Activated CD4-positive, CD25-positive, alpha-beta regulatory T cell treated with anti-CD3 and anti-CD28 coated beads, Interleukin-2, amount 50 U/mL, for 16 hours (primary cell): ENCODE measurements around the gene VEGFB.

ENCODE experiments used
- DNase-seq: peaks from one replicate; pipeline ENCODE4 v3.0.0-alpha.2; 2020; ENCODE audit warnings: low read depth, low spot score

Gene VEGFB

DNA sequence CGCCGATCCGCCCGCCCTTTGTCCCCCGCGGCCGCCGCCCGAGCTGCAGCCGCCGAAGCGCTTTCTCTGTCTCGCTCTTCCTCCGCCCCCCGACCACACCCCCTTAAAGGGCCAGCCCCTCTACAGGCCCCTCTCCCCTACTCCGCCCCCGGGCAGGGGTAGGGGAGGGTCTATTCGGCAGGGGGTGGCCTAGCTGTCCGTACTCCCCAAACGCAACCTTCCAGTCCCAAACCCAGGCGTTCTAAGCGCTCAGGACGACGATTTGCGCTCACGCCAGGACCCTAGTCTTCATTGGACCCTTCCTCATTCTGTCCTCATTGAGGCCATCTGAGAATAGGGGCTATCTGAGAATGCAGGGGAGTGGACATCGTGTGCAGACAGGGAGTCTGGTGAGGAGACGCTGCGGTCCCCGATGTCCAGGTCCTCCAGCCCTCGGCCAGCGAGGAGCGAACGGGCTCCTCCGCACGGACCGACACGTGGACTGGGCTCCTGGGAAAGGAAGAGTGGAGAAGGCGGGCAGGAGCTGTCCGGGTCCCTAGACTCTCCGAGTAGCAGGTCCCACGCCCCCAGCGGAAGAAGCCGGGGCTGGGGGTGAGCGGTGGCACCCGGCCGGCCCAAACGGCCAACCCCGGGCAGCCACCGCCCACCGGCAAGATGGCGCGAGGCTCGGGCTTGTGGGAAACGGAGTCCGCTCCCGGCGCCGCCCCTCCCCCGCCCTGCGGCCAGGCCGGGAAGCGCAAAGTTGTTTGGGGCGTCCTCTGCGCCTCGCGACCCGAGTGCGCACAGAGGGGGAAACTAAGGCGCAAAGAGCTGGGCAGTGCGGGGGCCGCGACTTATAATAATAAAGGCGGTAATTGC, 12.7 kb downstream of the VEGFB start, which contains the start of gene PPP1R14B:
TSS of gene PPP1R14B (minus strand) at position 73 of the 858 bp plus-strand sequence. CDS start 270 bp downstream, outside the sequence.
- peak; percentile 50 for DNase-seq

DNA sequence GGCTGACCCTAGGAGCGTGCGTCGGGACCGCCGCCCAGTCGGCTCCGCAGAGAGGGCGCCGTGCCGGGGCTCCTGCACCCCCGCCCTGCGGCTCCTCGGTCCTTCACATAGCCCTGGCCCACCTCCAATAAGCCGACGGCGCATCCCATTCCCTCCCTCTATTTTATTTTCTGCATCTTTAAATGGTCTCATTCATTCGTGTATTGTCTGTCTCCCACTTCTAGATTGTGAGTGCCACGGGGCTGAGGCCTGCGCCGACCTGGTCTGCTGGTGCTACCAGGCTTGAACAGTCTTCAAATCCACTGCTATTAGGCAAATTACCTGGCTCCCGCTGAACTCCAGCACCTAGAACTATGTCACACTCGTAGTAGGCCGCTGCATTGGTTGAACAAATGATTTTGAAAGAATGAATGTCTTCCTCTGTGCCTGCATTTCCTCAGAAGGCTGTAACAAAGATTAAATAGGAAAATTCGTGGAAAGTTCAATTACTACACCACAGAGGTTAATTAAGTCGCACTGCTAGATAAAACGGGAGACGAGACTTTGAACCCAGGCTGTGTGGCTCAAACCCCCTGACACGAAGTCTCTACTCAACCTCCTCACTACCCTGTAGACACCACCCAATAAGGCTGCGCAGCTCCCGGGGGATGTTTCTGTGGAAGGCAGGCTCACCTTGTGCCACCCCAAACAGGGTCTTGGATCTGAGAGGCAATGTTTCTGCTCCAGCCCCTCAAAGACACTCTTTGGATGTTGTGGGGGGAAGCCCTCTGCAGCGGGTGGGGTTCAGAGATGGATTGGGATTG, 13.5 kb downstream of the VEGFB start:
- no peak for DNase-seq

DNA sequence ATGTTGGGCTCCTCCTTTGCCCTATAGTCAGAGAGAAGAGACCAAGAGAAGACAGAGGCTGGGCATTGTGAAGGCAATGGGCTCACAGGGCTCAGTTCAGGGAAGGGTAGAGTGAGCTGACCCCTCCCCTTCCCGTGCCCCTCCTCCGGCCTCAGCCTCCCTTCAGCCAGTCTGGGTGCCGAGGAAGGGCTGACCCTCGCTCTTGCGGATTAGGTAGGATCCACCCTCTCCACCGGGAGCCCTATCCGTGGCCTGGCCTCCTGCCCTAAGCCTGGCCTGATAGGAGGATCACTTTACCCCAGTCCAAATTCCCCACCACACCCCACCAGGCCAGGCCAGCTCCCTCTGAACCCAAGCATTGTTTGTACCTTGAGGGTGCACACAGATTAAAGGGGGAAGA, 14.2 kb downstream of the VEGFB start:
- no peak for DNase-seq

DNA sequence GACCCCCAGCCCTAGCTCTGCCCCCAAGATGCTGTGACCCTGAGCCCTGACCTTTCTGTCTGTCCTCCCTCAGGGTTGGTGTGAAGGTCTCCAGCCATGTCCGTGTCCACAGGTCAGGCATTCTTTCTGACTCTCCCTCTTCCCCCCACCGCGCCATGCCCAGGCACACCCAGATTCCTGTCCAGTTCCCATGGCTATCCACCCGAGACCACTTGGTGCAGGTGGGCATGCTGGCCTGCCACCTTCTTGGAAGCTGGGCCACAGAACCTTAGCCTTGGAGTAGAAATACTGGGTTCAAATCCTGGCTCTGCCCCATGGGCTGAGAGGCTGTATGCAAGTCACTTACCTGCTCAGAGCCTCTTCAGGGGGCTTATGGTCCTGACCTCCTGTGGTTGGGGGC, 14.7 kb downstream of the VEGFB start:
- DNase-seq = no peak

DNA sequence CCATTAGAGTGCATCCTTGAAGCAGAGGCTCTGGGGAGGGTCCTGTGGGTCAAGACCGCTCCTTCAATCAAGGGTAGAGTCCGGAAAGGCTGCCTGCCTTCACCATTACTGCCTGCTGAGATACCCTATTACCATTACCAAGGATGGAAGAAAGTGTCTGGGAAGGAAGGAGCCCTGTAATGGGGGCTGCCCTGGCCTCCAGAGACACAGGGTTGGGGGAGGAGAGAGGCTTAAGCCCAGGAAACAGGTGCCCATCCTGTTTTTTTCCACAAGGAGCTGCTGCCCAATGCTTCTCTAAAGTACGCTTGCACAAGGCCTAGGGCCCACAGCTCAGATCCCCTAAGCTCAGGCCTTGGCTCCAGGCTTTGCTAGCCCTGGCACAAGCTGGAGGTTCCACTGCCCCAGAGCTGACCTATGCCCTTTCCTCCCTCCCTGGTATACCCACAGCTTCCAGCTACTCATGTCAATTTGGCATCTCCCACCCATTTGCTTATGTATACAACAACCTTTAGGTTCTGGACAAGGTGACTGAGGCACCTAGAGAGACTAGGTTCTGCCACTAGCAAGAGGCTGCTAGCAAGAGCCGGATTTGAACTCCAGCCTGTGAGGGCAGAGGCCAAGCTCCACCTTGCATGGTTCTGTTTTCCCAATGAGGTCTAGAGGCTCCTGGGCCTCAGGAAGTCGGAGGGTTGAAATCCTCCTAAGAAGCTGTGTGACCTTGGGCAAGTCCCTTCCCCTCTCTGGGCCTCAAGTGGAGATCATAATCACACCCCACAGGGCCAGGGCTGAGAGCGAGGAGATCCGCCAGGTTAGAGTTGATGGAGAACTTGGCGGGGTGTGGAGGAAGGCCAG, 15.4 kb downstream of the VEGFB start:
- DNase-seq = no peak

DNA sequence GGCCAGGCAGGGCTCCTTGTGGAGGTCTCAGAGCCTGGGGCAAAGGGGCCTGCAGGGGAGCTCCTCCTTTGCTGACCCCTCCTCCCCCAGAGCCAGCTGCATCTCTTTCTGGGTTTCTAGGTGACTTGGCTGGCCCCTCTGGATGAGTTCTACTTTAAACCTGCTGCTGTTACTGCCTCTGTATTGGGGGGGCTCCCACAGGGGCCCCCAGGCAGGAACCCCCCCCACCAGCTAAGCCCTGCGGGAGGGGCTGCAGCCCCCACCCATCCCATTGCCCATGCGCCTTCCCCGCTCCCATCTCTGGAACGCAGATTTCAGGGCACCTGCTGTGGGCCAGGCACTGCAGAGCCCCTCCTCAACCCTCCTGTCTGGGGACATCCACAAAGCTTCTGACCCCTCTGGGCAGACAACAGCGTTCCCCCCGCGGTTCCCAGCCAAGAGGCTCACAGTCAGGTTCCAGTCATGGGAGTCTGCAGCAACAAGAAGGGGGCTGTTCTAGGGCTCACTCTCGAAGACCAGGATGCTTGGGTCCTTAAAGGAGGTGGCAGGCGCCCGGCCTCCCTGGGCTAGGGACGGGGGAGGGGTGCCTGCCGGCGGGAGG, 16.1 kb downstream of the VEGFB start:
- DNase-seq = no peak

DNA sequence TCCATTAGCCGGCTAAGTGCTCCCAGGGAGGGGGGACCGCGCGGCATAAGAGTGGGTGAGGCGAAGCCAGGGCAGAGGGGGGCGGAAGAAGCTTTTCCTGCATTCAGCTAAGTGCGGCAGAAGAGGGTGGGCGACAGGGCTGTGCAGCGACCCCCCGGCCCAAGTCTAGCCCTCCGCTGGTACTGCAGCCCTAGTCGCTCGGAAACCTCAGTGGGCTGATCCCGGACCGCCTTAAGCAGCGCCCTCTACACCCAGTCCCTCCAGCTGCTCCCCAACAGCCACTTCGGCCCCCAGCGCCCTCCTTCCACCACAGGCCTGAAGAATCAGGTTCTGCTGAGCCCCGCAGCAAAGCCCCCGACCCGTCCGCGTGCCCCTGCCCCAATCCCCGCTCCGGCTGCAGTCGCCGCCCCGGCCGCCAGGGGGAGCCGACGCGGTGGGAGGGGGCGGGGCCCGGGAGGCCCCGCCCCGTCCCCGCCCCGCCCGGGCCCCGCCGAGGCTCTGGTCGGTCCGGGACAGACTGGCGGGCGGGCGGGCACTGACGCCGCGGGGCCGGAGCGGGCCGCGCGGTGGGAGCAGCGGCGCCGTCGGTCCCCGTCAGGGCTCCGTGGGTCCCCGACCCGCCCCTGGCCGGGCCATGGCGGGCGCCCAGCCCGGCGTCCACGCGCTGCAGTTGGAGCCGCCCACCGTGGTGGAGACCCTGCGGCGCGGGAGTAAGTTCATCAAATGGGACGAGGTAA, 16.8 kb downstream of the VEGFB start, which contains the start of gene PLCB3:
TSS of gene PLCB3 (plus strand) at position 515 of the 737 bp plus-strand sequence. CDS start at position 635, 120 bp downstream.
- DNase-seq = peak; percentile 50

DNA sequence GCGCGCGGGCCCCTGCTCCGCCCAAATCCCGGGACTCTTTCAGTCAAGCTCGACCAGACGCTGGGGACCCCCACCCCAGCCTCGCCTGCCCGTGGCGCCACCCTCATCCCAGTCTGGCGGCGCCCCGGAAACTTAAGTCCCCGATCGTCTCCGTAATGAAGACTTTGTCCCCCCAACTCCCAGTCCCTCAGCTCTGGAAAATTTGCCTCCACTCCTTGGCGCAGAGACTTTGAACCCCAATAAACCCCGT, 17.3 kb downstream of the VEGFB start:
- DNase-seq = no peak

DNA sequence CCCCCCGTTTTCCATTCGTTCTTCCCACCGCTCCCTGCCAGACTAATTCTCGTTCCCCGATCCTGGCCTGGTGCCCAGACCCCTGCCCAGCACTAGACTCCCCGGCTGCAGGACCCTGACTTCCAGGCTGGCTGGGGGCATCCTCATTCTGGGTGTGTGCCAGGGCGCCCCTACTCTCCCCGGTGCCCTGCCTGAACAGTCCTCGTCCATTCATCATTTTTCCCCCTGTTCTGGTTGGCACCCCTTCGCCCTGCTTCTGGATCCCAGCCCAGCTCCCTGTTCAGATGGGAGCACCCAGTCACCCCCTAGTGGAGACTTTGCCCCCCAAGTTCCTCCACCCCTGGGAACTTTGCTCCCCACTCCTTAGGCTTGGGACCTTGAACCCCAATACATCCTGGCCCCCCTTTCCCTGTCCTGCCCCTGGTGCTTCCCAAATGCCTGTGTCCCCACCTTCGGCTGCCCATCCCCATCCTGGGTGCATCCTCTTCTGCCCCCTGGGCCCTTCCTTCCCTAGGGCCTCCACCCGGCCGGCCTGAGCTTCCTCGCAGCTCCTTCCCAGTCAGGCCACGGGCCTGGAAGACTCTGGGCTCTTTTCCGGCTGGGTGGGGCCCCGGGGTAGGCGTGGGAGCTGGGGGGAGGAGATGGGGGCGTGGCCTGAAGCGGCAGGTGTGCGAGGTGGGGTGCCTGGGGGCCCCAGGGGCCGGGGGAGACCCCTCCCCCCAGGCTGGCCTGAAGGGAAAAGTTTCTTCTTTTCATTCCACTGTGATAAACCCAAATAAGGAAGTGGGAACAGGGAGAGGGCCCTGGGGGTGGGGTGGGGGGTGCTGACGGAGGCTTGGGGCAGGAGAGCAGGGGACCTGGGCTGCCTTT, 17.9 kb downstream of the VEGFB start:
- no peak for DNase-seq

DNA sequence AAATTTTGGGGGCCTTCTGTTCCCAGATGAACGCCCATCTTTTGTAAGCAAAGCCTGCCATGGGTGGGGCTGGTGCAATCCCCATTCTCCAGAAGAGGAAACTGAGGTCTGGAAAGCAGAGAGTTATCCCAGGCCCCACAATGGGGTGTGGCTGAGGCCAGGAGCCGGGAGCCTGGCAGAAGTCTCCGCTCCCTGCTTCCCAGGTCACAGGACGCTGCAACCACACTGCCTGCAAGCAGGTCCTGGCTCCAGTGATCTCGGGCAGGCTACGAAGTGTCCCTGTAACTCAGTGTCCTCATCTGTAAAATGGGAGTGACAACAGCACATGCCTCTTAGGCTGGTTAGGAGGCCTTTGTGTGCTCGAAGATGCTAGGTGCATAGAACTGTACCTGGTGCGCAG, 18.7 kb downstream of the VEGFB start:
- DNase-seq = no peak

DNA sequence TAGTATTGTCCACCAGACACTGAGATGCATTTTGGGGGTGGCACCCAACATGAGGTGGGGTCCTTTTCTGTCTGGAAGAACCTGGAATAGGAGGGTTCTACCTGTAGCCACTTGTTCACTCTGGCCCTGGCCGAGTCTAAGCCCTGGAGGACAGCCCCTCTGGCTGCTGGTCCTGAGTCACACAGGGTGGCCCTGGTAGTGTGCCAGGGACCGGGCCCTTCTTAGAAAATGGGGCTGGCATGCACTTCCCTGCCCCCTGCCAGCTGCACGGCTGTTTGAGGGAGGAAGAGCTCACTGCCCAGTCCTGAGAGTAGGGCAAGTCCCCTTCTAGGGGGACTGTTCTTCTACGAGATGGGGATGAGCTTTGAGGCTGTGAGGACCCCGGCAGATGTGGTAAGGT, 19.1 kb downstream of the VEGFB start:
- DNase-seq = no peak

DNA sequence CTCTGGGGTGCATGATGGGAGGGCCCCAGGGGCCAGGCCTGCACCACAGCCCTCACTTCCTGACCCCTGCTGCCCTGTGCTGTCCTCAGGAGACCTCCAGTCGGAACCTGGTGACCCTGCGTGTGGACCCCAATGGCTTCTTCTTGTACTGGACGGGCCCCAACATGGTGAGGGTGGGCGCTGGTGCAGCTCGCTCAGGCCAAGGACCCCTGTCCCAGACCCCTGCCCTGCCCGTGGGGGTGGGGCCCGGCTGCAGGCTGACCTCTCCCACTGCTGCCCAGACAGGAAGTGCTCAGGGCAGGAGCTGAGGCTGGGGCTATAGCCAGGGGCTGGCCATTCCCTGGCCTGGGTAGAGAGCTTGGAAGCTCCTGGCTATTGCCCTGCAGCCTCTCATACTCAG, 19.9 kb downstream of the VEGFB start:
- no peak for DNase-seq

DNA sequence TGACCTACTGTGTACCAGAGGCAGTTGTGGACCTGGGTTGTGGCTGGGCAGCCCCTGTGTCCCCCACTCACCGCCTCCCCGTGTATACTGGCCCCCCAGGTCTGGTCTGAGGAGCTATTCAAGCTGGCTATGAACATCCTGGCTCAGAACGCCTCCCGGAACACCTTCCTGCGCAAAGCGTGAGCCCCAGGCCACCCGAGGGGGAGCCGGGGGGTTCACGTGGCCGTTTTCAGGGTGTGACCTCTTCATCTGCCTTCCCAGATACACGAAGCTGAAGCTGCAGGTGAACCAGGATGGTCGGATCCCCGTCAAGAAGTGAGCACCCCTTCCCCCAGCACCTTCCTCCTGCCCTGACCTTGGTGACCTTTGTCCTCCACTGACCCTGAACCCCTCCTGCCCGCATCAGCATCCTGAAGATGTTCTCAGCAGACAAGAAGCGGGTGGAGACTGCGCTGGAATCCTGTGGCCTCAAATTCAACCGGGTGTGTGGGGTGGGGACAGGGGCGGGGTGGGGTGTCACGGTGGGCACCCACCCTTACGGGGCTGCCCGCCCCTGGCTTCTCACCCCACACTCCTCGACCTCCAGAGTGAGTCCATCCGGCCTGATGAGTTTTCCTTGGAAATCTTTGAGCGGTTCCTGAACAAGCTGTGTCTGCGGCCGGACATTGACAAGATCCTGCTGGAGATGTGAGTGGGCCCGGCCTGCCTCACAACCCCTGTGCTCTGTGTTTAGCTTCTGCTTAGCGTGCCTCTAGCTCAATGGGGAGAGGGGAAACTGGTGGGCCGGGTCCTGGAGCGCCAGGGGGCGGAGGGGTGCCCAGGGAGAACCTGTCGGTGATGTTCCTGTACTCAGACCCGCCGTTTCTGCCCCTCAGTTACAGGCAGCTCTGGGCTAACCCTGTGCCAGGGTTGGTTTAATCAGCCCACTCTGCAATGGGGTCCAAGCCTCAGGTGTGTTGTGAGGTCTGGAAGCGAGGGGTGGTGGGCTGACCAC, 21.0 kb downstream of the VEGFB start:
- DNase-seq = no peak

DNA sequence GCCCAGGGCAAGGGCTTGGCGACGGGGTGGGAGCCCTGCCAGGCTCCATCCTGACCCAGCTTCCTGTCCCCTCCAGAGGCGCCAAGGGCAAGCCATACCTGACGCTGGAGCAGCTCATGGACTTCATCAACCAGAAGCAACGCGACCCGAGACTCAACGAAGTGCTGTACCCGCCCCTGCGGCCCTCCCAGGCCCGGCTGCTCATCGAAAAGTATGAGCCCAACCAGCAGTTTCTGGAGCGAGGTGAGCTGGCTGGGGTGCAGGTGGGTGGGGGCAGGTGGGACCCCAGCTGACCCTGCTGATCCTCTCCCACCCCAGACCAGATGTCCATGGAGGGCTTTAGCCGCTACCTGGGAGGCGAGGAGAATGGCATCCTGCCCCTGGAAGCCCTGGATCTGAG, 21.9 kb downstream of the VEGFB start:
- DNase-seq = no peak

DNA sequence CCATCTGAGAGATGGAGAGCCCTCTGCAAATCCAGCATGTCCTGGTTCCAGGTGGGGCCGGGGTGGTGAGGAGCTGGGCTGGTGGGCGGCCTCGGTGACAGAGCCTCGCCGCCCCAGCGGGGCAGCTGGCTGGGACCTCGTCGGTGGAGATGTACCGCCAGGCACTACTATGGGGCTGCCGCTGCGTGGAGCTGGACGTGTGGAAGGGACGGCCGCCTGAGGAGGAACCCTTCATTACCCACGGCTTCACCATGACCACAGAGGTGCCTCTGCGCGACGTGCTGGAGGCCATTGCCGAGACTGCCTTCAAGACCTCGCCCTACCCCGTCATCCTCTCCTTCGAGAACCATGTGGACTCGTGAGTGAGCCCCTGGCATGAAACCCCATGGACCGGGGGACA, 24.0 kb downstream of the VEGFB start:
- no peak for DNase-seq

DNA sequence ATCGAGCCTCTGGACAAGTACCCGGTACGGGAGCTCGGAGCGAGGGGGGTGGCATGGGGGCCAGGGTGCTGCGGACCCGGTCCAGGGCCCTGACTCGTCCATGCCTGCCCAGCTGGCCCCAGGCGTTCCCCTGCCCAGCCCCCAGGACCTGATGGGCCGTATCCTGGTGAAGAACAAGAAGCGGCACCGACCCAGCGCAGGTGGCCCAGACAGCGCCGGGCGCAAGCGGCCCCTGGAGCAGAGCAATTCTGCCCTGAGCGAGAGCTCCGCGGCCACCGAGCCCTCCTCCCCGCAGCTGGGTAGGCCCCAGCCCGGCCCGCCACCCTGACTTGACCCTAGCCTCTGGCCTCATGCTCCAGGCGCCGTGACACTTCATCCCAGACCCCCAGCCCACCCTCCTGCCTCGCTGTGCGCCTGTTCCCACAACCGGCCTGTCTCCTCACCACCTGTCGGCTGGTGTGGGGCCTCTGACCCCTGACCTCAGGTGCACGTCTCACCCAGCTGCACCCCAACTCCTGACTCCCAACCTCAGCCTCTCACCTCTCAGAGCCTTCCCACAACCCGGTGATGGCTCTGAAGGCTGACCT, 24.7 kb downstream of the VEGFB start:
- DNase-seq = no peak

DNA sequence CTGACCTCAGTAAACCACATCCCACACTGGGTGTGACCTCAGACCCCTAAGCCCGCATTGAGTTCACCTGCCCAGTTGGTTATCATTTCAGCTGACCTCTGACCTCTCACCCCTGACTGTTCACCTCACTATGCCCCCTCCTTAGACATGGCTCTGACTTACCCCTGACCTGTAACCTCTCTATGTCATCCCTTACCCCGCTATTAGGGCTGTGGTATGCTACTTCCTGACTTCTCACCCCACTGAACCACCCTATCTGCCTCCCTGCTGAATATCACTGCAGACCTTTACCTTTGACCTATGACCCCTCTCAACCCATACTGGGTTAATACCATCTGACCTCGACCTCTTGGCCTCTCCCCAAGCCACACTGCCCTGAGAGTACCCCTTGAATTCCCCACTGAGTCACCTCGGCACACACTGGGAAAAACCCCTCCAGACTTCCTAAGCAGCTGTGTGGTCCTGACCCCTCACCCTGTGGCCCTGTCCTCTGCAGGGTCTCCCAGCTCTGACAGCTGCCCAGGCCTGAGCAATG, 25.2 kb downstream of the VEGFB start:
- DNase-seq = no peak

DNA sequence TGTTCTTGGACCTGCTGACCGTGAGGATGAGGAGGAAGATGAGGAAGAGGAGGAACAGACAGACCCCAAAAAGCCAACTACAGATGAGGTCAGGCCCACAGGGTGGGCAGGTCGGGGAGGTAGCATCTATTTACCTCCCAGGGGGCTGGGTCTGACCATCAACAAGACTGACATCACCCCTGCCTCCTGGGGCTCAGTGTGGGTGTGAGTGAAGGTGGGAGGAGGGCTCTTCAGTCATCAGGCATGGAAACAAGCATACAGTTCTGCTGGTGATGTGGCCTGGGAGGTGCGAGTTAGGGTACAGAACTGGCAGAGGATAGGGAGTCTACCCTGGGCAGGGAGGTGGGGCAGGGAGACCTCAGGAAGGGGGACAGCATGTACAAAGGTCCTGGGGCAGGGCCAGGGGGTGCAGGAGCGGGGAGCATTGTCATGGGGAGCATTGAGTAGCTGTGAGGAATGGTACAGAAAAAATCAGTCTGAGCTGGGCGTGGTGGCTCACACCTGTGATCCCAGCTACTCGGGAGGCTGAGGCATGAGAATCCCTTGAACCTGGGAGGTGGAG, 25.8 kb downstream of the VEGFB start:
- no peak for DNase-seq
